SK-N-SH (cell line): ENCODE data around the gene HSPE1.

Source experiments
- CHD2 ChIP-seq: fragments of 150-350 bp; IDR thresholded peaks from 2 replicates; pipeline ENCODE4 v1.6.1; 2018; ENCODE audit warnings: low read length; ENCODE audit not compliant: partially characterized antibody
- CTCF ChIP-seq: fragments of 200-600 bp; sonication (generic); IDR thresholded peaks from 2 replicates; pipeline ENCODE4 v1.6.1; 2017; ENCODE audit warnings: antibody characterized with exemption, mild to moderate bottlenecking, moderate library complexity
- MAX ChIP-seq: IDR thresholded peaks from 2 replicates; pipeline ENCODE4 v1.4.0; 2012; ENCODE audit warnings: low read depth
- NRF1 ChIP-seq: IDR thresholded peaks from 2 replicates; pipeline ENCODE4 v1.6.1; 2012; ENCODE audit warnings: low read depth, mild to moderate bottlenecking, low read length
- RAD21 ChIP-seq: IDR thresholded peaks from 2 replicates; pipeline ENCODE4 v1.6.1; 2012; ENCODE audit warnings: mild to moderate bottlenecking, low read length
- RCOR1 ChIP-seq: fragments of 150-350 bp; IDR thresholded peaks from 2 replicates; pipeline ENCODE4 v1.6.1; 2017; ENCODE audit warnings: antibody characterized with exemption, low read length
- TF ChIP-seq, protein P1 (sequence below): IDR thresholded peaks from 2 replicates; pipeline ENCODE4 v1.4.0; 2012; ENCODE audit warnings: low read depth, borderline replicate concordance

GRCh38 chr2:197477797-197478196 is 22.4 kb upstream of the HSPE1 start:
- TF ChIP-seq RAD21: no peak
- no peak for TF ChIP-seq NRF1
- no peak for TF ChIP-seq MAX
- no peak for TF ChIP-seq CHD2
- TF ChIP-seq, protein P1, sequence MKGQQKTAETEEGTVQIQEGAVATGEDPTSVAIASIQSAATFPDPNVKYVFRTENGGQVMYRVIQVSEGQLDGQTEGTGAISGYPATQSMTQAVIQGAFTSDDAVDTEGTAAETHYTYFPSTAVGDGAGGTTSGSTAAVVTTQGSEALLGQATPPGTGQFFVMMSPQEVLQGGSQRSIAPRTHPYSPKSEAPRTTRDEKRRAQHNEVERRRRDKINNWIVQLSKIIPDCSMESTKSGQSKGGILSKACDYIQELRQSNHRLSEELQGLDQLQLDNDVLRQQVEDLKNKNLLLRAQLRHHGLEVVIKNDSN: no peak
- TF ChIP-seq RCOR1: no peak
- TF ChIP-seq CTCF: no peak
